ENCODE measurements around the gene AKAP8L. TPM values are rescaled to one million over a fixed set of nuclear protein-coding genes. Genes with fewer than 3 reads are reported as not detected.

The AKAP8L gene, protein sequence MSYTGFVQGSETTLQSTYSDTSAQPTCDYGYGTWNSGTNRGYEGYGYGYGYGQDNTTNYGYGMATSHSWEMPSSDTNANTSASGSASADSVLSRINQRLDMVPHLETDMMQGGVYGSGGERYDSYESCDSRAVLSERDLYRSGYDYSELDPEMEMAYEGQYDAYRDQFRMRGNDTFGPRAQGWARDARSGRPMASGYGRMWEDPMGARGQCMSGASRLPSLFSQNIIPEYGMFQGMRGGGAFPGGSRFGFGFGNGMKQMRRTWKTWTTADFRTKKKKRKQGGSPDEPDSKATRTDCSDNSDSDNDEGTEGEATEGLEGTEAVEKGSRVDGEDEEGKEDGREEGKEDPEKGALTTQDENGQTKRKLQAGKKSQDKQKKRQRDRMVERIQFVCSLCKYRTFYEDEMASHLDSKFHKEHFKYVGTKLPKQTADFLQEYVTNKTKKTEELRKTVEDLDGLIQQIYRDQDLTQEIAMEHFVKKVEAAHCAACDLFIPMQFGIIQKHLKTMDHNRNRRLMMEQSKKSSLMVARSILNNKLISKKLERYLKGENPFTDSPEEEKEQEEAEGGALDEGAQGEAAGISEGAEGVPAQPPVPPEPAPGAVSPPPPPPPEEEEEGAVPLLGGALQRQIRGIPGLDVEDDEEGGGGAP
- polyA plus RNA-seq (2011; rRNA removed) (30.4 and 36.6 TPM in 2 replicates), polyA minus RNA-seq (2011; rRNA and poly(A)+ RNA removed) (51.9 and 52.1 TPM in 2 replicates)

- Histone ChIP-seq H3K9me3 (ENCODE audit: control insufficient read depth, insufficient read depth, low read length) (peaks cover 14% of the 10 kb centered on the region), H3K27ac (ENCODE audit: low read depth, low read length) (peak within 1 kb of the TSS; percentile 82), H3K27me3 (ENCODE audit: control insufficient read depth, insufficient read depth, low read length) (no peaks in the 10 kb centered on the region), H3K4me3 (ENCODE audit: low read depth, low read length) (peak within 1 kb of the TSS; percentile 94)
- CTCF ChIA-PET, result interaction anchor here (0.5 to 3.3 kb wide), 17 partner anchors 7 to 846 kb away, joined by 3 to 19 read pairs (median 4); no protein-coding TSS in a partner anchor
- DNase-seq (ENCODE audit: low read depth, low spot score), result peak; percentile 99
- POLR2A ChIA-PET, result interaction anchor here (0.5 to 2.1 kb wide), 18 partner anchors 9 to 743 kb away, joined by 3 to 25 read pairs (median 5); partner anchors contain the start of gene AKAP8
- TF ChIP-seq CTCF (IDR thresholded peaks at IDR 0.05; ENCODE audit: low read depth, low read length), result peak; percentile 74
Measured at GRCh38 chr19:15418579-15419412, at the start of gene AKAP8L. Gene AKAP8L (minus strand): TSS chr19:15418988. CDS start chr19:15418923, 65 bp downstream.

- ChIA-PET CTCF (interaction anchor here (0.6 to 1.4 kb wide), 3 partner anchors 367 to 478 kb away, joined by 3 to 5 read pairs (median 5); no protein-coding TSS in a partner anchor), POLR2A (interaction anchor here (0.6 kb wide), 1 partner anchor 14 kb away, joined by 3 read pairs; no protein-coding TSS in a partner anchor)
- TF ChIP-seq CTCF (IDR thresholded peaks at IDR 0.05; ENCODE audit: low read depth, low read length), result no peak
Measured at GRCh38 chr19:15467734-15468214, 49.0 kb upstream of the AKAP8L start.

GRCh38 chr19:15466851-15467733 lies 48.3 kb upstream of the AKAP8L start:
- ChIA-PET POLR2A (interaction anchor here (0.6 to 0.8 kb wide), 2 partner anchors 14 to 15 kb away, joined by 3 to 4 read pairs; no protein-coding TSS in a partner anchor), CTCF (interaction anchor here (0.7 to 1.4 kb wide), 2 partner anchors 375 to 479 kb away, joined by 5 read pairs; no protein-coding TSS in a partner anchor)
- Histone ChIP-seq H3K9me3 (ENCODE audit: control insufficient read depth, insufficient read depth, low read length) (peaks cover 7% of the 10 kb centered on the region; the same call in 1 of the 2 replicates), H3K4me3 (ENCODE audit: low read depth, low read length) (no peak overlapping the region), H3K27me3 (ENCODE audit: control insufficient read depth, insufficient read depth, low read length) (peaks cover 19% of the 10 kb centered on the region), H3K27ac (ENCODE audit: low read depth, low read length) (no peak overlapping the region)
- DNase-seq (ENCODE audit: low read depth, low spot score), result peak; percentile 32
- no peak for TF ChIP-seq CTCF (IDR thresholded peaks at IDR 0.05; ENCODE audit: low read depth, low read length)

More at GRCh38 chr19:15467734-15468214, 49.0 kb upstream of the AKAP8L start:
- Histone ChIP-seq H3K27ac (ENCODE audit: low read depth, low read length) (no peak overlapping the region), H3K27me3 (ENCODE audit: control insufficient read depth, insufficient read depth, low read length) (peaks cover 19% of the 10 kb centered on the region), H3K9me3 (ENCODE audit: control insufficient read depth, insufficient read depth, low read length) (peaks cover 7% of the 10 kb centered on the region; the same call in 1 of the 2 replicates), H3K4me3 (ENCODE audit: low read depth, low read length) (no peak overlapping the region)
- DNase-seq (ENCODE audit: low read depth, low spot score), result no peak

Measured in AG04450 (cell line).